Right ventricle myocardium superior (tissue), 1 donor: Measurements from ENCODE around the gene TBX6. TPM values are rescaled to one million over a fixed set of nuclear protein-coding genes. Genes with fewer than 3 reads are reported as not detected.
A peak's percentile ranks its signal among the peaks of the same experiment; 100 is the strongest.

Experiments
- ATAC-seq: fragments of 200-7000 bp; cut with Tn5 transposase; one replicate; pipeline ENCODE4 v1.9.1; 2020; ENCODE audit warnings: mild to moderate bottlenecking; ENCODE audit not compliant: poor library complexity
- DNase-seq: peaks from one replicate; pipeline ENCODE4 v3.0.0-alpha.2; 2020
- intact Hi-C: fragments of 100-400 bp; cut with DNase I; formaldehyde crosslinking; loops from one replicate; pipeline ENCODE4 v1.11.2; 2022
- total RNA-seq: library from RNA; stranded (reverse); fragmentation: NEBNext Ultra II Directional; extraction: Animal tissue kit (Norgen Biotek cat#: 25700); gene quantifications from one replicate; pipeline ENCODE4 v1.2.1, GENCODE V29; 2021
- donor health status: DM: no; HTN: yes; CAD: no; lungs with severe emphysema.

The TBX6 gene
- total RNA-seq, 1 donor from 2014 or later, result 1.0 TPM

DNA sequence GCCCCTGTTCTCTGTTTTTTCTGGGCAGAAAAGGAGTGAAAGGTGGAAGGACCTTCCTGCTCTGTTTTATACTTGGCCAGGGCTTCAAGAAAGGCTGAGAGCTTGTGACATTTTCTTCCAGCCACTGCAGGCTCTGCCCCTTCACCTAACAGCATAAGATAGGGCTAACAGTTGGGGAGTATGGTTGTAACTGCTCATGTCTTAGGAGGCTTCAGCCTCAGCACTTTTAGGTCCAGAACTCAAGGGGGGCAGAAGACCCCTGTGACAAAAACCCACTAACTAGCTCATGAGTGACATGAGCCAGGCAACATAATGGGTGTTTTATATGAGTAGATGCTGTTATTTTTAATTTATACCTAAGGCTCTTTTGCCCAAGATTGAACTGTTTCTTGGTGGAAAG lies 21.2 kb downstream of the TBX6 start:
- DNase-seq (no peak), ATAC-seq (no peak)
- intact Hi-C loops, result no loop called here

DNA sequence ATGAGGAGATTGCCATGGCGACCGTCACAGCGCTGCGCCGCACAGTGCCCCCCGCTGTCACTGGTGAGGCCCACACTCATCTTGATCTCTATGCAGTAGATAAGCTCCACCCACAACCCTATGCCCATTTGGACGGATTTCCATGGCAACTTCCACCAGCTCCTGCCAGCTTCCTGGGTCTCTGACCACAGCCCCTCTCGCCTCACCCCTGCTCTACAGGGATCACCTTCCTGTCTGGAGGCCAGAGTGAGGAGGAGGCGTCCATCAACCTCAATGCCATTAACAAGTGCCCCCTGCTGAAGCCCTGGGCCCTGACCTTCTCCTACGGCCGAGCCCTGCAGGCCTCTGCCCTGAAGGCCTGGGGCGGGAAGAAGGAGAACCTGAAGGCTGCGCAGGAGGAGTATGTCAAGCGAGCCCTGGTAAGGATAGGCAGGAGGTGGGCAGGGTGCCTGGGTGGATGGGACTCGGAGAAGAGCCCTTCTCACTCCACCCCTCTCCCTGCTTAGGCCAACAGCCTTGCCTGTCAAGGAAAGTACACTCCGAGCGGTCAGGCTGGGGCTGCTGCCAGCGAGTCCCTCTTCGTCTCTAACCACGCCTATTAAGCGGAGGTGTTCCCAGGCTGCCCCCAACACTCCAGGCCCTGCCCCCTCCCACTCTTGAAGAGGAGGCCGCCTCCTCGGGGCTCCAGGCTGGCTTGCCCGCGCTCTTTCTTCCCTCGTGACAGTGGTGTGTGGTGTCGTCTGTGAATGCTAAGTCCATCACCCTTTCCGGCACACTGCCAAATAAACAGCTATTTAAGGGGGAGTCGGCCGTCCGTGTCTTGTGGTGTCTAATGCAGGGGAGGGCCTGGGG lies 21.9 kb downstream of the TBX6 start:
- no peak for ATAC-seq
- intact Hi-C loops, result no loop called here

DNA sequence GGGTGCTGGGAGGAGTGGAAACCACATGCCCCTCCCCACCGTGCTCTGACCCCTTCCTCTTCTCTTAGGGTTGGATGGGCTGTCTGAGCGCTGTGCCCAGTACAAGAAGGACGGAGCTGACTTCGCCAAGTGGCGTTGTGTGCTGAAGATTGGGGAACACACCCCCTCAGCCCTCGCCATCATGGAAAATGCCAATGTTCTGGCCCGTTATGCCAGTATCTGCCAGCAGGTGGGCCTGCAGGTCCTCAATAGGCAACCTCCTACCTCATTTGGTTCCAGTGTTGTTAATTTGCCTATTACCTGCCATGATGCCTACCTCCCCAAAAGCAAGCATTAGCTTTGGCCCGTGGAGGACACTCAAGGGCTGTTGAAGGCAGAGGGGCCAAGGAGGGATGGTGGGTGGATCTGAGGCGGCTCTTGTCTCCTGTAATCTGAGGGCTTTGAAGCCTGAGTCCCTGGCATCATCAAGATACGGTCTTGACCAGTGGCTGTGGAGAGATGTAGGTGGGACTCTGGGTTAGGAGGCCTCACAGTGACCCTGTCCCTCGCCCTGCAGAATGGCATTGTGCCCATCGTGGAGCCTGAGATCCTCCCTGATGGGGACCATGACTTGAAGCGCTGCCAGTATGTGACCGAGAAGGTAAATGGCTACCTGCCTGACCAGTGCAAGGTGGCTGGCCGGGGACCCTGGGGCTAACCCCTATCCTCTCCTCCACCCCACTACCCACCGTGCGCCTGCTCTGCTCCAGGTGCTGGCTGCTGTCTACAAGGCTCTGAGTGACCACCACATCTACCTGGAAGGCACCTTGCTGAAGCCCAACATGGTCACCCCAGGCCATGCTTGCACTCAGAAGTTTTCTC lies 22.7 kb downstream of the TBX6 start:
- intact Hi-C loops, result no loop called here

More for the DNA sequence above, 21.9 kb downstream of the TBX6 start:
- no peak for DNase-seq

DNA sequence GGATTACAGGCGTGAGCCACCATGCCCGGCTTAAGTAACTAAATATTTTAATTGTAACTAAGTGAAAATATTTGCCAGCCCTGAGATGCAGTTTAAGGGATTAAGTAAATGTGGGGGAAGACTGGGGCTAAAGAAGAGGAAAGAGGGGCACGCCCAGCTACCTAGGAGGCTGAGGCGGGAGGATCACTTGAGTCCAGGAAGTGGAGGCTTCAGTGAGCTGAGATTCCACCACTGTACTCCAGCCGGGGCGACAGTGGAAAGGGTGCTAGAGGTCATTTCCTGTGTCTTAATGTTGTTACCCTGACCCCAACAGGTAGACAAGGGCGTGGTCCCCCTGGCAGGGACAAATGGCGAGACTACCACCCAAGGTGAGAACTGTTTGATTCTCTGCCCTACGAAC lies 23.4 kb downstream of the TBX6 start:
- ATAC-seq (no peak), DNase-seq (no peak)
- intact Hi-C loops, result no loop called here

More for the DNA sequence above, 22.7 kb downstream of the TBX6 start:
- DNase-seq (no peak), ATAC-seq (no peak)

DNA sequence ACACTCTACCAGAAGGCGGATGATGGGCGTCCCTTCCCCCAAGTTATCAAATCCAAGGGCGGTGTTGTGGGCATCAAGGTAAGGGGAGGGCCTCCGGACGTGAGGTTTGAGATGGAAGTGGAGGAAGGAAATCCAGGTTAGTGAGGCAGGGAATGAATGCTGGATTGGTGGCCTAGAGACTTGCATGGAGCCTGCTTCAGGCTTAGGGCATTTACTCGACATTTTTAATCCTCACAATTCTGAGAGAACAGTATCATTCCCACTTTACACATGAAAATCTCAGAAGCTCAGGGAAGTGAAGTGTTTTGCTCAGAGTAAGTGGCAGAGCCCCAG lies 24.2 kb downstream of the TBX6 start:
- ATAC-seq (no peak), DNase-seq (no peak)
- intact Hi-C loops, result no loop called here

DNA sequence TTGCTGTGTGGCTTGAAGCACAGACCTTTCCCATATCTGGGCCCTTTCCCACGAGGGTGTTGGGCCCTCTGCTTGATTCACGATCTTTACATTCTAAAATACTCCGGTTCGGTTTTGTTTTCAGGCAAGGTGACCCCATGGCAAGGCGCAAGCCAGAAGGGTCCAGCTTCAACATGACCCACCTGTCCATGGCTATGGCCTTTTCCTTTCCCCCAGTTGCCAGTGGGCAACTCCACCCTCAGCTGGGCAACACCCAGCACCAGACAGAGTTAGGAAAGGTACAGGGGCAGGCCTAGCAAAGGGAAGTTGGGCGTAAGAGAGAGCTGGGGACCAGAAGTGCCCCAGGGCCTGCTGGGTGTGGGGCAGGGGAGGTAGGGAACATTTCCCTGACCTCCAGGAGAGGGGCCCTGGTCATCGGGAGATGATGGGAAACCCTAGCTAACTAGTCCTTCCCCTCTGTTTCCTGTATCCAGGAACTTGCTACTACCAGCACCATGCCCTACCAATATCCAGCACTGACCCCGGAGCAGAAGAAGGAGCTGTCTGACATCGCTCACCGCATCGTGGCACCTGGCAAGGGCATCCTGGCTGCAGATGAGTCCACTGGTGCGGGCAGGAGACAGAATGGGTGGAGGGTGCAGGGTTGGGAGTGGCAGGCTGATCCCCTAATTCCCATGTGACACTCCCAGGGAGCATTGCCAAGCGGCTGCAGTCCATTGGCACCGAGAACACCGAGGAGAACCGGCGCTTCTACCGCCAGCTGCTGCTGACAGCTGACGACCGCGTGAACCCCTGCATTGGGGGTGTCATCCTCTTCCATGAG lies 24.8 kb downstream of the TBX6 start:
- ATAC-seq, result no peak
- intact Hi-C loops, result no loop called here
- DNase-seq, result no peak

DNA sequence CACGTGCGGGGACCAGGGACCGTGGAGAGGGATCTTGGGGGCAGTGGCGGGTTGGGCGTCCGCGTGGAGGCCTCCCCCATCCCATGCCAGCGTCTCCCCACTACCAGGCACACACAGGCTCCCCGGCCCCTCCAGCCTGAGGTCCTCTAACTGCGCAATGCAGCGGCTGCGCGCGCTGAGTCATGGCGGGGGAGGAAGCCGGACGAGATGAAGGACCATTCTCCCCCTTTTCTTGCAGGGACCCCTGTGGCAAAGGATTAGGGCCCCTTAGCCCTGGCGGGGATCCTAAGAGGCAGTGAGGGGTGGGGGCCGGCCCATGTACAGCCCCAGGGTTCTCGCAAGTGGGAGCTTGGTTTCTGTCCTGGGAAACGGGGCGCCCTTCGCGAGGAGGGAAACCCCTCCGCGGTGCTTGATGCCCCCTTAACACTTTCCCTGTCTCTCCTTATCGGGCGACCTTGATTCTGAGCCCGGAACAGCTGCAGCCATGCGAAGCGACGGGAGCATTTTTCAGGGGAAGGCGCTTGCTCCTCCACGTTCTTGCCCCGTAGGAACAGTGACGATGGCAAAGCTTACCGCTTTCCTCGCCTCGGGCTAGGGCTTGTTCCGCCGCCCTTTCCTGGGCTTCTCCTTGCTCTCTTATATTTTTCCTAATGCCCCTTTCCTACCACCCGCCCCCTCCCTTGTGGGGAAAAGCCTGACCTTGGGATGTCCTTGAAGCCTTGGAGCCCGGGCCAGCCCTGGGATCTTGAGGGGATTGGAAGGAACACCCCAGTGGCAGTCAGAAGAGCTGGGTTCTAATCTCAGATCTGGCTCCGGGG lies 25.6 kb downstream of the TBX6 start:
- ATAC-seq (peak; percentile 0), DNase-seq (no peak)
- intact Hi-C loops, result no loop called here

DNA sequence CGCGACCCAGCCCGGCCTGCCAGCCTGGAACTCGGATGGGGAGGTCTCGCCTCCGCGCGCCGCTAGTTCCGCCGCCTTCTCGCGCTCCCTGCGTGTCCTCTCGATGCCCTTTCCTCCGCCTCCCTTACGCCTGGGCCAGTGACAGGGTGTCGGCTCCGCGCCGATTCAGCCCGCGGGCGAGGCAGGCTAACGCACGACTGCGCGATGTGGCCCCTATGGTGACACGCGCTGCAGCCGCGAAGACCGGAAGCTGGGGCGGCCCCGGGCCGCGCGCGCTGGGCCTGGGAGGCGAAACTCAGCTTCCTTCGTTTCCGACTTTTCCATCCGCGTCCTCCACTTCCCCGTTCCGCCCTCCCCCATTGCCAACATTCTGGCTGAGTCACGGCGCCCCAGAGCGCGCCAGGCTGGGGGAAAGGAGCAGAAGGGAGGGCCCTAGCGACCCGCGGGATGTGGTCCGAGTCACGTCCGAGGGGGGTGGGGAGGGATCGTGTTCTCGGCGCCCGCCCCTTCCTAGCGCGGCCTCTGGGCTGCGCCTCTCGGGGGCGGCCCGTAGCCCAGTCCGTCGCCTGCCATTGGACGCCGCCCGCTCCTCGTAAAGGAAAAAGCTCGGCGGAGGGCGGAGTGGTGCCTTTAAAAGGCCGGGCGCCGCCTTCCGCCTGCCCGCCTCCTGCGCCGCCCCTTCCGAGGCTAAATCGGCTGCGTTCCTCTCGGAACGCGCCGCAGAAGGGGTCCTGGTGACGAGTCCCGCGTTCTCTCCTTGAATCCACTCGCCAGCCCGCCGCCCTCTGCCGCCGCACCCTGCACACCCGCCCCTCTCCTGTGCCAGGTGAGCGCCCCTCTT lies 26.4 kb downstream of the TBX6 start, which contains the start of gene ALDOA:
Gene ALDOA, plus strand, starts transcription at position 659 of the 841 bp plus-strand sequence. CDS start 1,138 bp downstream, outside the sequence.
- intact Hi-C loops, result no loop called here

DNA sequence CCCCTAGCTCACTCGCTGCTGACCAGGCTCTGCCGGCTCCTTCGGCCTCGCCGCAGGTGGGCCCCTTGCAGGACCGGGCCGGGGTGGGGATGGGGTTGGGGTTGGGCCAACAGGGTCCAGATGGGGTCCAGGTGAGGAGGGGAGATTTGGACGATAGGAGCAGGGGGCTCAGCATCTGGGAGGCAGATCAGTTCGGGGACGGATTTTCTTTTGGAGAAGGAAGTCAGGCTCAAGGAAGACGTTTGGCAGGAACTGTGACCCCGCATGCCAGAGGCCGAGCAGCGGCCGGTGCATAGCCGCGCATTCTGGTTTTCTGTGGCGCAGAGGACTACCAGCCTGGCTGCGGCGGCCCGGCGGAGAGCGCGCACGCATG lies 27.0 kb downstream of the TBX6 start:
- peak; percentile 2 for ATAC-seq
- DNase-seq, result no peak
- intact Hi-C loops, result no loop called here

More for the DNA sequence above, 26.4 kb downstream of the TBX6 start, which contains the start of gene ALDOA:
- ATAC-seq (peak; percentile 86), DNase-seq (peak; percentile 99)

DNA sequence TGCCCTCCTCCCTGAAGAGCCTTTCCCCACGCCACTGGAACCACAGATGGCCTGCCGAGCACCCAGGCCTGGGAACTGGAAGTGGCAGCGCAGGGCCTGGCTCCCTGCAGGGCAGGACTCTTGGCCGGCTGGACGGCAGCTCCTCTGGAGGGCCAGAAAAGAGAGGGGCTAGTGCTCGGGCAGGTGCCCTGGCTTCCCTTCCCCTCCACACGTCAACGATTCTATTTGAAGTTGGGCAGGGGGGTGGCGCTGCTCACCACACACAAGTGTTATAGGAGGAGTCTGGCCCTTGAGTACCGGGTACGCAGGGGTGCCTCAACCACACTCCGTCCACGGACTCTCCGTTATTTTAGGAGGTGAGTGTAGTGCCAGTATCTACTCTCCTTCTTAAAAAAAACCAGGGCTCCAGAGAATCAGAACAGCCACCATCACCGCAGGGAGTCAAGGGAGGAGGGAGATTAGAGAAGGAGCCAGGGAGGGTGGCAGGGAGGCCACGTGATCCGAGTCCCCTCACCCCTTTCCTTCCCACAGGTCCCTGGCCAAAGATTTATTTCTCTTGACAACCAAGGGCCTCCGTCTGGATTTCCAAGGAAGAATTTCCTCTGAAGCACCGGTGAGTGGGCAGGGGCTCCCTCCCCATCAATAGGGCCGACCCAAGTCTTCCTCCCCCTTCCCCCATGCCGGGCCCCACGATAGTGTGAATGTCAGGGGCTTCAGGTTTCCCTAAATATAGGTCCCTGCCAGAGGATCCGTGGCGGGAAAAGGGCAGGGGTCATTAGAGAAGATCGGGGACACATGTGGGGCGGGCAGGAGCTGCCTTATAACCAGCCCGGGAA lies 27.6 kb downstream of the TBX6 start:
- intact Hi-C loops, result no loop called here
- DNase-seq, result peak; percentile 89
- ATAC-seq, result peak; percentile 50

DNA sequence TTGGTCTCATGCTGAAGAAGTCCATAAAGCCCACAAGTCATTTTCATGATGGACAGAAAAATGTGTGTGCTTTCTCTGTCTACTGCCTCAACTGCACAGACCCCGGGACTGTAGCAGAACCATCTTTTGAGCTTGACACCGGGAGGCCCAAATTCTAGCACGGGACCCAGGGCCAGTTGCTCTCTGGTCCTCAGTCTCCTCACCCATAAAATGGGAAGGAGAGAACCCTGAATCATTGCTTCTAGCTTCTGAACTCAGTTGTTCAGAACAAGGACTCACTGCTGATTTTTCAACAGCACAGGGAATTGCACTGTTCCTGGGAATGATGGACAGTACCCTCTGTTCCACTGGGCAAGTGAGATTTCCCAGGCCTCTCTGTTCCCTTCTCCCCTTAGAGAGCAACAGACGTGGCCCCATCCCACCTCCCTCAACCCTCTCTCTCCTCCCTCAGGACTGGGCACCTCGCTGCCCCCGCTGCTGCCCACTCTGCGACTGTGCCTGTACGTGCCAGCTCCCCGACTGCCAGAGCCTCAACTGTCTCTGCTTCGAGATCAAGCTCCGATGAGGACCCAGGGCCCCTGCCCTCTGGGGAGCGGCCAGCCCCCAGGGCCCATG lies 28.3 kb downstream of the TBX6 start:
- ATAC-seq, result no peak
- intact Hi-C loops, result no loop called here
- no peak for DNase-seq

DNA sequence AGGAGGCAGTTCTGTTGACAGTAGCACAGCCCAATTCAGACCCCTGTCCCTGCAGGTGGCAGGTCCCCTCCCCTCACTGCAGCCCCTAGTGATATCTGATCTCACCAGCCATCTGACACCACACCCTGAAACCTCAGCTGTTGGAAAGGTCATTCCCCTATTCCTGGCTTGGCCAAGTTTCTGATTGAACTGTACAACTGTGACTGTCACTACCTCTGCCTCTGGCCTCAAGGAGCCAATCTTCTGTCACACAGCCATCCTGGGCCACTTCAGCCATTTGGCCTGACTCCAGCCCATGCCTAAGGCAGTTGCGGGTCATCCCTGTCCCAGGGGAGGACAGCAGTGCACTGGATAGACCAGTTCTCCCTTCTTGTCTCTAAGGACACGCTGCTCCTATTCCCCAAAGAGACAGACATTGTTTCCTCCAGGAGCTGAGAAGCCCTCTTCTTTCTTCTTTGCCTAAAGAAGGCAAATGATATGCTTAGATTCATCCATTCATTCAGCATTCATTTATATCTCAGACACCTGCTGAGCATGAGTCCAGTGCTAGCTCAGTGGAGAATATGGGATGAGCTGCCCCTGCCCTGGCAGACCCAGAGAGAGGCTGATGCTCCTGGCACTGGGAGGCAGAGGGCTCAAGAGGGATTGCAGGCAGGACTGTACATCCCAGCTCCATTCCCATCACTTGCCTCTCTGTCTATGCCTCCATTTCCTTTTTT lies 30.7 kb downstream of the TBX6 start:
- DNase-seq (peak; percentile 72), ATAC-seq (no peak)
- intact Hi-C loops, result no loop called here

DNA sequence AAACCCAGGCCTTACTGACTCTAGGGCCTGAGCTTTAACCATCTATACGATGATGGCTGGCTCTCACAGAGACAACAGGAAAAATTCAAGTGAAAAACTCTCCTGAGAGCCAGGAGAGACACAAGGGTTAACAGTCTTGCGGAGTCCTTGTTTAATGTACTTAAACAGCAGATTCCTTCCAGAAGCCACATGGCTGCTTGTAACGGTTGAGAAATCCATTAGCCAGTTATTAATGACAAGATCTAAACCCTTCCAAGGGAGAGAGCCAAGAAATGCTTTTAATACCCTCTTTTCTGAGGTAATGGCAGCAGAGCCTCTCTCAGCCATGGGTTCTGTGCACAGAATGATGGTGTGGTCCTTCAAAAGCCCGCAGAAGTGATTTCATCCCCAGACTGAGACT lies 31.4 kb downstream of the TBX6 start:
- no peak for ATAC-seq
- DNase-seq, result no peak
- intact Hi-C loops, result no loop called here

DNA sequence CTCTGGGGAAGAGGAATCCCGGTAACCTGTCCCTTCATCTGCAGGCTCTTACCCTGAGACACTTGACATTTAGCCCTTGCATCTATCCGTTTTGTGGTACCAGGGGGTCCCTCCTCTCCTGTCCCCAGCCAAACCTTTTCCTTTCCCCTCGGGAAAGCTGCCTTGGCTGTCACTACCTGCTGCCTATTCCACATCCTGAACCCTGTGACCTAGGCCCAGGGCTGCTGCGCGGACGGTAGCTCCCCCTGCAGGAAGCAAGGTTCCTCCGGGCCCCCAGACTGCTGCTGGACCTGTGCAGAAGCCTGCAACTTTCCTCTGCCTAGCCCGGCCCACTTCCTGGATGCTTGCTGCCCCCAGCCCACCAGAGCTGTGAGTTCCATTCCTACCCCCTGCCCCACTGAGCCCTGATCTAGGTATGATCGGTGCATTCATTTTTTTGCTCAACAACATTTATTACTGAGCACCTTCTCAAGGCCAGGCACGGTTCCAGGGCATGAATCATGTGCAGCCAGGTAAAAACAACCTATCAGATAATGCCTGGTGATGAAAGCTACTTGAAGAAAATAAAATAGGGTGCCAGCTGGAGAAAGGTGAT lies 36.7 kb downstream of the TBX6 start:
- DNase-seq, result no peak
- intact Hi-C loops, result no loop called here
- ATAC-seq, result no peak

DNA sequence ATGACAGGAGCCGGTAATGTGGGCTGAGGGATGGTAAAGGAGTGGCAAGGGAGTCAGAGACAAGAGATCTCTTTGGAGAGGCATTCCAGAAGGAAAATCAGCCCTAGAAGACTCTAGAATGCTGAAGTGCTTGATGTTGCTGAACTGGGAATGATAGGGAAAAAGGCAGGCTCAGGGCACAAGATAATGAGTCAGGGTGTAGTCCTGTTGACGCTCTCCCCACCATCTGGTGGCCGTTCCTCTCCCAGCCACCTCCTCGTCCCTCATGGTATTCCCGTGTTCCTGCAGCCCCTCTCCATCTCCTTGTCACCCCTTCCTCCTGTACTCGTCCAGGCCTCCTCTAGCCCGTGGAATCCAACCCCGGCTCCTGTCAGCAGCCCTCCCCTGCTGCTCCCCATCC lies 37.3 kb downstream of the TBX6 start:
- ATAC-seq (no peak), DNase-seq (no peak)
- intact Hi-C loops, result no loop called here
